H9 (cell line): ENCODE data around the gene APOL5. TPM values are rescaled to one million over a fixed set of nuclear protein-coding genes. Genes with fewer than 3 reads are reported as not detected.

Experiments used
- DNase-seq: peaks from one replicate; pipeline ENCODE4 v3.0.0-alpha.2; 2017
- H2AFZ ChIP-seq: one replicate; pipeline ENCODE4 v1.6.1; 2013; ENCODE audit warnings: mild to moderate bottlenecking, low read length, control low read depth, moderate library complexity
- H2AK5ac ChIP-seq: 2 replicates; pipeline ENCODE4 v1.6.1; 2013; ENCODE audit warnings: low read length, control low read depth, mixed read lengths; ENCODE audit not compliant: insufficient read length
- H2BK120ac ChIP-seq: one replicate; pipeline ENCODE4 v1.6.1; 2013; ENCODE audit warnings: low read depth, mild to moderate bottlenecking, low read length, control low read depth, inconsistent platforms; ENCODE audit not compliant: poor library complexity, severe bottlenecking
- H2BK12ac ChIP-seq: 2 replicates; pipeline ENCODE4 v1.6.1; 2013; ENCODE audit warnings: low read length, control low read depth, mixed read lengths, low read depth; ENCODE audit not compliant: insufficient read length
- H2BK15ac ChIP-seq: 2 replicates; pipeline ENCODE4 v1.6.1; 2013; ENCODE audit warnings: low read depth, low read length, control low read depth
- H2BK20ac ChIP-seq: one replicate; pipeline ENCODE4 v1.6.1; 2013; ENCODE audit warnings: low read depth, mild to moderate bottlenecking, low read length, control low read depth, inconsistent platforms; ENCODE audit not compliant: poor library complexity, severe bottlenecking
- H2BK5ac ChIP-seq: 2 replicates; pipeline ENCODE4 v1.6.1; 2013; ENCODE audit warnings: low read length, control low read depth, mixed read lengths; ENCODE audit not compliant: insufficient read length
- H3K14ac ChIP-seq: 2 replicates; pipeline ENCODE4 v1.6.1; 2013; ENCODE audit warnings: low read length, control low read depth; ENCODE audit not compliant: insufficient read depth
- H3K18ac ChIP-seq: 2 replicates; pipeline ENCODE4 v1.6.1; 2013; ENCODE audit warnings: low read depth, mild to moderate bottlenecking, mixed read lengths, low read length, control low read depth; ENCODE audit not compliant: insufficient read length
- H3K23ac ChIP-seq: 2 replicates; pipeline ENCODE4 v1.6.1; 2013; ENCODE audit warnings: low read length, control low read depth, mixed read lengths, low read depth; ENCODE audit not compliant: insufficient read length
- H3K23me2 ChIP-seq: 2 replicates; pipeline ENCODE4 v1.6.1; 2013; ENCODE audit warnings: low read depth, mild to moderate bottlenecking, mixed read lengths, low read length, control low read depth; ENCODE audit not compliant: insufficient read length, poor library complexity, severe bottlenecking
- H3K27ac ChIP-seq: 2 replicates; pipeline ENCODE4 v1.5.1; 2013; ENCODE audit warnings: low read length, control low read depth, mixed read lengths, low read depth; ENCODE audit not compliant: insufficient read length
- H3K27me3 ChIP-seq: 2 replicates; pipeline ENCODE4 v1.6.1; 2013; ENCODE audit warnings: low read length, control low read depth, inconsistent platforms; ENCODE audit not compliant: insufficient read depth
- H3K4ac ChIP-seq: 2 replicates; pipeline ENCODE4 v1.6.1; 2013; ENCODE audit warnings: low read depth, mild to moderate bottlenecking, control low read depth, inconsistent platforms, low read length, moderate library complexity
- H3K4me1 ChIP-seq: 2 replicates; pipeline ENCODE4 v1.6.1; 2013; ENCODE audit warnings: low read length, control low read depth, inconsistent platforms; ENCODE audit not compliant: insufficient read depth
- H3K4me2 ChIP-seq: 2 replicates; pipeline ENCODE4 v1.6.1; 2013; ENCODE audit warnings: low read length, control low read depth, mixed read lengths; ENCODE audit not compliant: insufficient read length, insufficient read depth
- H3K56ac ChIP-seq: 2 replicates; pipeline ENCODE4 v1.6.1; 2013; ENCODE audit warnings: low read depth, mild to moderate bottlenecking, mixed read lengths, low read length, control low read depth; ENCODE audit not compliant: insufficient read length
- H3K79me1 ChIP-seq: 2 replicates; pipeline ENCODE4 v1.6.1; 2013; ENCODE audit warnings: low read depth, mild to moderate bottlenecking, moderate library complexity, low read length, control low read depth, inconsistent platforms; ENCODE audit not compliant: insufficient read depth, poor library complexity, severe bottlenecking
- H3K79me2 ChIP-seq: 2 replicates; pipeline ENCODE4 v1.6.1; 2013; ENCODE audit warnings: low read length, control low read depth, inconsistent platforms; ENCODE audit not compliant: insufficient read depth
- H3K9ac ChIP-seq: 2 replicates; pipeline ENCODE4 v1.6.1; 2013; ENCODE audit warnings: low read length, control low read depth, mixed read lengths; ENCODE audit not compliant: insufficient read length; ENCODE audit errors: extremely low read depth
- H3K9me3 ChIP-seq: one replicate; pipeline ENCODE4 v1.6.1; 2013; ENCODE audit warnings: low read depth, low read length, inconsistent platforms; ENCODE audit not compliant: control insufficient read depth
- H3T11ph ChIP-seq: one replicate; pipeline ENCODE4 v1.6.1; 2013; ENCODE audit warnings: mild to moderate bottlenecking, low read length, control low read depth, inconsistent platforms
- H4K20me1 ChIP-seq: one replicate; pipeline ENCODE4 v1.6.1; 2013; ENCODE audit not compliant: control insufficient read depth, insufficient read length, insufficient read depth
- H4K5ac ChIP-seq: 2 replicates; pipeline ENCODE4 v1.6.1; 2013; ENCODE audit warnings: low read depth, mild to moderate bottlenecking, mixed read lengths, low read length, control low read depth; ENCODE audit not compliant: insufficient read length
- H4K8ac ChIP-seq: replicated peaks from 2 replicates; pipeline ENCODE4 v1.6.1; 2013; ENCODE audit warnings: low read length, control low read depth, mixed read lengths, low read depth; ENCODE audit not compliant: insufficient read length
- H4K91ac ChIP-seq: 2 replicates; pipeline ENCODE4 v1.6.1; 2013; ENCODE audit warnings: low read depth, mild to moderate bottlenecking, moderate library complexity, mixed read lengths, low read length, control low read depth; ENCODE audit not compliant: insufficient read length
- H3K27ac Mint-ChIP-seq, 3 experiments: 2 replicates in 2 of 3; 3 replicates in 1 of 3; pipeline ENCODE4 v1.8.0; 2020 to 2021; ENCODE audit warnings: mixed read lengths in 3 of 3, mild to moderate bottlenecking in 1 of 3, moderate library complexity in 1 of 3
- H3K27me3 Mint-ChIP-seq: 2 replicates; pipeline ENCODE4 v1.8.0; 2021; ENCODE audit warnings: low read depth, mild to moderate bottlenecking, moderate library complexity, mixed read lengths
- H3K36me3 Mint-ChIP-seq, 3 experiments: 2 replicates in 2 of 3; 3 replicates in 1 of 3; pipeline ENCODE4 v1.8.0; 2020 to 2021; ENCODE audit warnings: low read depth in 3 of 3, mixed read lengths in 3 of 3; ENCODE audit not compliant: insufficient read depth in 1 of 3
- H3K4me1 Mint-ChIP-seq, 2 experiments: 2 replicates each; pipeline ENCODE4 v1.8.0; 2020; ENCODE audit warnings: mixed read lengths in 2 of 2
- H3K4me3 Mint-ChIP-seq, 2 experiments: 2 replicates in 1 of 2; 3 replicates in 1 of 2; pipeline ENCODE4 v1.8.0; 2020 to 2021; ENCODE audit warnings: mild to moderate bottlenecking in 2 of 2, mixed read lengths in 2 of 2, moderate library complexity in 1 of 2
- H3K9me3 Mint-ChIP-seq, 2 experiments: 2 replicates in 1 of 2; 3 replicates in 1 of 2; pipeline ENCODE4 v1.8.0; 2020; ENCODE audit warnings: mild to moderate bottlenecking in 2 of 2, mixed read lengths in 2 of 2, moderate library complexity in 1 of 2
- CTCF ChIP-seq: fragments of 200-600 bp; sonication (generic); conservative IDR thresholded peaks from 3 replicates; pipeline ENCODE4 v1.8.0; 2021; ENCODE audit warnings: antibody characterized with exemption, mild to moderate bottlenecking
- WGBS: extraction: QIAGEN DNeasy Blood & Tissue Kit; methylation state at CpG from one replicate; pipeline ENCODE4 v1.1.7; 2013; ENCODE audit warnings: missing lambda C conversion rate, low lambda C conversion rate, mixed read lengths; ENCODE audit not compliant: insufficient read length; ENCODE audit errors: extremely low coverage; 5-methylcytosine and 5-hydroxymethylcytosine counted together
- total RNA-seq: library from RNA; stranded (reverse); gene quantifications from 2 replicates; pipeline ENCODE4 v1.2.1, GENCODE V29; 2021

The APOL5 gene
- total RNA-seq, 1 experiment from 2014 or later, result not detected

GRCh38 chr22:35695202-35695601 lies 22.5 kb upstream of the APOL5 start:
- no CpG with 5 or more reads among the region's 13 CpGs for WGBS
- Mint-ChIP-seq H3K27me3 (peaks cover 18% of the 10 kb centered on the region), H3K27ac (no peak overlapping the region), H3K9me3 (no peaks in the 10 kb centered on the region), H3K36me3 (no peaks in the 10 kb centered on the region; a peak in 1 of 7 replicates), H3K4me3 (no peak overlapping the region), H3K4me1 (no peaks in the 10 kb centered on the region)
- no peak overlapping the region for H3T11ph ChIP-seq
- no peak overlapping the region for H4K91ac ChIP-seq
- H4K8ac ChIP-seq, result no peak overlapping the region
- H2AK5ac ChIP-seq, result no peak overlapping the region
- no peaks in the 10 kb centered on the region for H4K20me1 ChIP-seq
- H3K56ac ChIP-seq, result no peak overlapping the region
- H4K5ac ChIP-seq, result no peak overlapping the region
- no peaks in the 10 kb centered on the region for H3K27me3 ChIP-seq
- no peak overlapping the region for H3K9ac ChIP-seq
- H2AFZ ChIP-seq, result no peak overlapping the region
- no peaks in the 10 kb centered on the region for H3K4me1 ChIP-seq
- no peaks in the 10 kb centered on the region for H3K9me3 ChIP-seq
- no peak overlapping the region for H3K4ac ChIP-seq
- H3K79me1 ChIP-seq, result no peaks in the 10 kb centered on the region
- H2BK12ac ChIP-seq, result no peak overlapping the region
- H3K27ac ChIP-seq, result no peak overlapping the region
- no peak overlapping the region for H3K23ac ChIP-seq
- H3K79me2 ChIP-seq, result no peaks in the 10 kb centered on the region
- no peak overlapping the region for H3K14ac ChIP-seq
- DNase-seq, result no peak
- H2BK5ac ChIP-seq, result no peak overlapping the region
- TF ChIP-seq CTCF, result no peak
- no peak overlapping the region for H3K18ac ChIP-seq
- no peaks in the 10 kb centered on the region for H3K23me2 ChIP-seq
- H2BK20ac ChIP-seq, result no peak overlapping the region
- H2BK120ac ChIP-seq, result no peak overlapping the region
- no peak overlapping the region for H3K4me2 ChIP-seq
- H2BK15ac ChIP-seq, result no peak overlapping the region
